GM12891 (cell line): Measurements from ENCODE around the gene PAX3.

ENCODE experiments used
- PAX5 ChIP-seq: IDR thresholded peaks from 2 replicates; pipeline ENCODE4 v1.6.1; 2011; ENCODE audit warnings: low read length, moderate library complexity, mild to moderate bottlenecking; ENCODE audit not compliant: insufficient read depth, severe bottlenecking
- POLR2A ChIP-seq: IDR thresholded peaks from 2 replicates; pipeline ENCODE4 v1.6.1; 2011; ENCODE audit warnings: low read depth, low read length, control low read depth
- POLR2AphosphoS5 ChIP-seq: IDR thresholded peaks from 2 replicates; pipeline ENCODE4 v1.6.1; 2011; ENCODE audit warnings: low read depth, low read length, control low read depth
- SPI1 ChIP-seq: IDR thresholded peaks from 2 replicates; pipeline ENCODE4 v1.6.1; 2011; ENCODE audit warnings: low read depth, low read length, control low read depth
- TAF1 ChIP-seq: IDR thresholded peaks from 2 replicates; pipeline ENCODE4 v1.6.1; 2011; ENCODE audit warnings: low read depth, low read length, control low read depth

DNA sequence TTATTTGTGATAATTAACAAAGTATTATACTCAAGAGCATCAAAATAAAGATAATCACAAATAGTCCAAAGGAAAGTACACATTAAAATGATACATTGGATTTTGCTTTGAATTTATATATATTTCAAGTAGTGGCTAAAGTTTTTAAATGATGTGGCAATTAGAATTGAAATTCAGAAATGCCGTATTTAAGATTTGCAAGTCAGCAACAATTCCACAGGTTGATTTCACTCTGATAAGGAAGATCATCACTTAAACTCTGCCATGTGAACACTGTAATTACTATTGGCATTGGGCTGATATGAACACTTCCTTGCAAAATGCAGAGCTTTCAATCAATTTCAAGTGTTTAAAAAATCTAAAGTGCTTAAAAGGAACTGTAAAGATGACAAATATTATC is 39.6 kb upstream of the PAX3 start:
- TF ChIP-seq POLR2AphosphoS5: no peak
- no peak for TF ChIP-seq POLR2A
- no peak for TF ChIP-seq TAF1
- TF ChIP-seq SPI1: no peak
- no peak for TF ChIP-seq PAX5
